ENCODE results near the gene C12orf42.
A peak's percentile ranks its signal among the peaks of the same experiment; 100 is the strongest.

Gene C12orf42

DNA sequence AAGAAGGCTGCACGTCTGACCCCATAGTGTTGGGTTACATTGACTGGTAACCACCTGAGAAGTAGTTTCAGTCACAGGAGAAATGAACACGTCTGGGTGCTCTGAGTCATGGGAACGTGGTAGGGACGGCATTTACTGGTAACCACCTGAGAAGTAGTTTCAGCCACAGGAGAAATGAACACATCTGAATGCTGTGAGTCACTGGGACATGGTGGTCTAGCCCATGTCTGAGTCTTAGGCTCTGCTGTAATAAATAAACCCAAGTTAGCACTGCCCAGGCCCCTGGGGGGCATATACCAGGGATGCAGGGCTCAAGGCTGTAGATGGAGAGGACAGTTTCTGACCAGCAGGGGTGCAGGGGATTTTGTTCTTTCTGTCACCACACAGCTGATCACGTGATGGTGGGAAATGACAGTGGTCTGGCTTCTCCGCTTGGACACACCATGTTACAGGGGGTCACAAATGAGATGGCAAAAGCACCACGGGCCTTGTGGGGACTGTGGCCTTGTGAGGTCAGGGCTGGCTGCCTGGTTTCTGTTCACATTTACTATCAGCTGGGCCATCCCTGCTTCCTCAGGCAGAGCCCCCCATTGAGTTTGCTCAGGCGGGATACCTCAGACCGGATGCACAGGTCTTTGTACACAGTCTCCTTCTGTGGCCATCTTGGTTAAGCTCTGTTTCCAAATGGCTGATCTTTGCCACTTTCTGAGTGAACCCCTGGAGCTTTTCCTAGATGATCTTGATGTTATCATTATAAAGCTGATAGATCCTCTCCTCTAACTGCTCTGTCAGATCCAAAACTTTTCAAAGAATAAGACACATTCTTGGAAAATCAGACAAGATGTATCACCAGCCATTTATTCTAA lies 9.8 kb upstream of the C12orf42 start:
- no peak overlapping the region for H3K4me3 ChIP-seq (ENCODE audit: low read length)
- TF ChIP-seq ZNF274 (IDR thresholded peaks at IDR 0.05; ENCODE audit: low read depth, low read length) = no peak

- H3K4me3 ChIP-seq (ENCODE audit: low read length) = no peak overlapping the region
Measured at GRCh38 chr12:103504606-103505005, 8.8 kb upstream of the C12orf42 start.

DNA sequence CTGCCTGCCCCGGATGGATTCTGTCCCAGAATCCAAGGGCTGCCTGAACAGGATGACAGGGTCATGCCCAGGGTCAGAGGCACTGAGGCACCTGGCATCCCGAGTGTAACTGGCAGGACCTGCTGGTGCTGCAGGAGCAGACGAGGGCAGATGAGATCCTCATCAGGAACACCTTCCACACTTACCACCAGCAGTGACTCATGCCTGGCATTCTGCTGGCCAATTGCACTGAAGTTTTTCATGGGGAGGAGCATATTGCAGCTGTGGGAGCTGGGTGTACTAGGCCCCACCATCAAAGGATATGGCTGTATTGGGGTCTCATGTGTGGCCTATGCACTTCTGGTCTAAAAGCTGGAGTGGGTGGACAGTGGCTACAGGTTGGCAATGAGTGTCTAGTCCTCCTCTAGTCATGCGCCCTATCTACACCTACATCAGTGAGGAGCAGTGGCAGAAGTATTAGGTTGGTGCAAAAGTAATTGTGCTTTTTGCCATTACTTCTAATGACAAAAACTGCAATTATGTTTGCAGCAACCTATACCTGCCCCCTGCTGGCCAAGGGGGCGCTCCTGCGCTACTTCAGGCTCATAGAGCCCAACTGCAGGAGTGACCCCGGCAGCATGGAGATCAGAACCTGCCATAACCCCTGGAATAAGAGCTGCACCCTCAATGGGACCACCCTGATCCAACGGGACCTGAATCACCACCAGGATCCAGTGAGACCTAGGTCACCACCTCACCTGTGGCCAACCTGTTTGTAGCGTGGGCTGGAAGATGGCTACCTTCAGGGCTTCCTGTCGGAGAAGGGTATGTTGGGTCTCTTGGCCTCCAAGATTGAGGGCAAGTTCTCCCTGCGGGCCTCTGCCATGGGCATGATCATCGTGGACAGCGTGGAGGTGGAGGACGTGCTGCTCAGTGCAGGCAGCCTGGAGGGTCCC lies 8.0 kb upstream of the C12orf42 start:
- no peak overlapping the region for H3K4me3 ChIP-seq (ENCODE audit: low read length)
- no peak for TF ChIP-seq ZNF274 (IDR thresholded peaks at IDR 0.05; ENCODE audit: low read depth, low read length)

More at GRCh38 chr12:103504606-103505005, 8.8 kb upstream of the C12orf42 start:
- TF ChIP-seq ZNF274 (IDR thresholded peaks at IDR 0.05; ENCODE audit: low read depth, low read length) = no peak

GRCh38 chr12:103501447-103501846 lies 5.7 kb upstream of the C12orf42 start:
- H3K4me3 ChIP-seq (ENCODE audit: low read length) = no peak overlapping the region
- TF ChIP-seq ZNF274 (IDR thresholded peaks at IDR 0.05; ENCODE audit: low read depth, low read length) = no peak

GRCh38 chr12:103499571-103499970 lies 3.8 kb upstream of the C12orf42 start:
- no peak overlapping the region for H3K4me3 ChIP-seq (ENCODE audit: low read length)
- TF ChIP-seq ZNF274 (IDR thresholded peaks at IDR 0.05; ENCODE audit: low read depth, low read length) = no peak

DNA sequence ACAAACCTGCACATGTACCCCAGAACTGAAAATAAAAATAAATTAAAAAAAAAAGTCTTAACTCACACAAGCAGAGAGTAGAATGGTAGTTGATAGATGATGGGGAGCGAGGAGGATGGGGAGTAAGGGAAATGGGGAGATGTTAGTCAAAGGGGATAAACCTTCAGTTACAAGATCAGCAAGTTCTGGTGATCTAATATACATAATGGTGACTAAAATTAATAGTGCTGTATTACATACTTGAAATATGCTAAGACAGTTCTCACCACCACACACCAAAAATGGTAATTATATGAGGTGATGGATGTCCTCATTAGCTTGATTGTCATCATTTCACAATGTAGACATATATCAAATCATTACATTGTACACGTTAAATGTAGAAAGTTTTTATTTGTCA lies 3.2 kb upstream of the C12orf42 start:
- no peak for TF ChIP-seq ZNF274 (IDR thresholded peaks at IDR 0.05; ENCODE audit: low read depth, low read length)
- no peak overlapping the region for H3K4me3 ChIP-seq (ENCODE audit: low read length)

GRCh38 chr12:103494734-103495468 lies 867 bp downstream of the C12orf42 start:
- no peak for TF ChIP-seq ZNF274 (IDR thresholded peaks at IDR 0.05; ENCODE audit: low read depth, low read length)
- H3K4me3 ChIP-seq (ENCODE audit: low read length) = peak overlapping the region; percentile 58; the same call in 1 of the 2 replicates

GRCh38 chr12:103494051-103494733 lies 1.6 kb downstream of the C12orf42 start:
- no peak for TF ChIP-seq ZNF274 (IDR thresholded peaks at IDR 0.05; ENCODE audit: low read depth, low read length)
- no peak overlapping the region; the same call in 1 of the 2 replicates for H3K4me3 ChIP-seq (ENCODE audit: low read length)

DNA sequence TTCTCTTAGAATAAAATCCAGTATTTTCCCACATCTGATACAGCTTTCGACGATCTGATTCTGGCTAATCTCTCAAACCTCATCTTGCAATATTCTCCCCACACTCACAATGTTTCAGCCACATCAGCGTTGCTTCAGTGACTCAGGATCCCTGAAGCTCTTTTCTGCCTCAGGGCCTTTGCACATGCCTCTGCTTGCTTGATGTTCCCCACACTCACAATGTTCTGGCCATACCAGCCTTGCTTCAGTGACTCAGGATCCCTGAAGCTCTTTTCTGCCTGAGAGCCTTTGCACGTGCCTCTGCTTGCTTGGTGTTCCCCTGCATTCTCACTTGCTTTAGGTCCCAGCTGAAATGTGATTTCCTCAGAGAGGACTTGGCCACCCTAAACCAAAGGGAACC lies 2.6 kb downstream of the C12orf42 start:
- no peak for TF ChIP-seq ZNF274 (IDR thresholded peaks at IDR 0.05; ENCODE audit: low read depth, low read length)
- no peak overlapping the region for H3K4me3 ChIP-seq (ENCODE audit: low read length)

GRCh38 chr12:103482365-103482764 lies 13.4 kb downstream of the C12orf42 start:
- TF ChIP-seq ZNF274 (IDR thresholded peaks at IDR 0.05; ENCODE audit: low read depth, low read length) = no peak
- no peak overlapping the region for H3K4me3 ChIP-seq (ENCODE audit: low read length)

GRCh38 chr12:103475073-103475472 lies 20.7 kb downstream of the C12orf42 start:
- no peak for TF ChIP-seq ZNF274 (IDR thresholded peaks at IDR 0.05; ENCODE audit: low read depth, low read length)
- no peak overlapping the region for H3K4me3 ChIP-seq (ENCODE audit: low read length)

- no peak overlapping the region for H3K4me3 ChIP-seq (ENCODE audit: low read length)
- TF ChIP-seq ZNF274 (IDR thresholded peaks at IDR 0.05; ENCODE audit: low read depth, low read length) = no peak
Measured at GRCh38 chr12:103470664-103471063, 25.1 kb downstream of the C12orf42 start.

GRCh38 chr12:103469719-103470118 lies 26.0 kb downstream of the C12orf42 start:
- H3K4me3 ChIP-seq (ENCODE audit: low read length) = no peak overlapping the region
- no peak for TF ChIP-seq ZNF274 (IDR thresholded peaks at IDR 0.05; ENCODE audit: low read depth, low read length)
